ENCODE data around the gene ECE1. TPM values are rescaled to one million over a fixed set of nuclear protein-coding genes. Genes with fewer than 3 reads are reported as not detected.
"Not testable (repeated sequence)": the region's sequence is repeated elsewhere in the genome, so short reads cannot be mapped to it uniquely, and the experiment has no call there.

ECE1 gene
- total RNA-seq, 1 donor from 2014 or later, result 209 TPM

- H3K4me1 Mint-ChIP-seq, result peaks cover 4% of the 10 kb centered on the region
- no peaks in the 10 kb centered on the region for H3K27me3 Mint-ChIP-seq
- no peaks in the 10 kb centered on the region for H3K9me3 Mint-ChIP-seq
- intact Hi-C loops (cut with micrococcal nuclease), result loop anchor here (1.0 kb wide), 1 partner anchor 151 kb away; no protein-coding TSS in a partner anchor
- peak; percentile 15 for TF ChIP-seq CTCF (IDR thresholded peaks at IDR 0.05)
- ATAC-seq (ENCODE audit: low read depth) (peak; percentile 76), DNase-seq (peak; percentile 45)
- POLR2A ChIA-PET, result no interaction called here
- peak overlapping the region; percentile 53 for H3K27ac Mint-ChIP-seq
- peaks cover 58% of the 10 kb centered on the region for H3K36me3 Mint-ChIP-seq (ENCODE audit: low read depth)
- H3K4me3 Mint-ChIP-seq, result no peak overlapping the region
- CTCF ChIA-PET, result interaction anchor here (0.7 to 5.0 kb wide), 7 partner anchors 12 to 292 kb away, joined by 3 to 46 read pairs (median 4); partner anchors contain the start of gene ALPL
These were observed 73.1 kb downstream of the ECE1 start for GRCh38 chr1:21216835-21217811.

- intact Hi-C loops (cut with micrococcal nuclease), result no loop called here
- Mint-ChIP-seq H3K4me1 (peaks cover 4% of the 10 kb centered on the region), H3K36me3 (ENCODE audit: low read depth) (peaks cover 16% of the 10 kb centered on the region), H3K9me3 (no peaks in the 10 kb centered on the region), H3K27me3 (no peaks in the 10 kb centered on the region), H3K27ac (no peak overlapping the region), H3K4me3 (no peak overlapping the region)
- ATAC-seq (ENCODE audit: low read depth) (no peak), DNase-seq (no peak)
- no peak for TF ChIP-seq CTCF (IDR thresholded peaks at IDR 0.05)
- POLR2A ChIA-PET, result no interaction called here
- CTCF ChIA-PET, result no interaction called here
These were observed 78.1 kb downstream of the ECE1 start for GRCh38 chr1:21212126-21212525.

DNA sequence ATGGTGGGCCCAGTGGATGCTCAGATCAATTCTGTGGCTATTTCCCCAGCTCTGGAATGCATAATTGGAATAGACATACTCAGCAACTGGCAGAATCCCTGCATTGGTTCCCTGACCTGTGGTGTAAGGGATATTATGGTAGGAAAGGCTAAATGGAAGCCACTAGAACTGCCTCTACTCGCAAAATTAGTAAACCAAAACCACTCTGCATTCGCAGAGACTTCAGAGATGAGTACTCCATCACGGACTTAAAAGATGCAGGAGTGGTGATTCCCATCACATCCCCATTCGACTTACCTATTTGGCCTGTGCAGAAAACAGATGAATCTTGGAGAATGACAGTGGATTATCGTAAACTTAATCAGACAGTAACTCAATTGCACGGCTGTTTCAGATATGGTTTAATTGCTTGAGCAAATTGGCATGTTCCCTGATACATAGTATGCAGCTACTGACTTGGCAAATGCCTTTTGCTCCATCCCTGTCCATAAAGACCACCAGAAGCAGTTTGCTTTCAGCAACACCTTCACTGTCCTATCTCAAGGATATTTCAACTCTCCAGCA is 82.0 kb downstream of the ECE1 start:
- DNase-seq; H3K27me3 Mint-ChIP-seq; H3K27ac Mint-ChIP-seq; H3K4me1 Mint-ChIP-seq; intact Hi-C loops (cut with micrococcal nuclease); CTCF ChIA-PET; H3K4me3 Mint-ChIP-seq; H3K36me3 Mint-ChIP-seq (ENCODE audit: low read depth); H3K9me3 Mint-ChIP-seq; ATAC-seq (ENCODE audit: low read depth): not testable (repeated sequence)
- POLR2A ChIA-PET, result interaction anchor here (0.7 kb wide), 1 partner anchor 66 kb away, joined by 3 read pairs; no protein-coding TSS in a partner anchor

GRCh38 chr1:21206117-21206516 is 84.1 kb downstream of the ECE1 start:
- POLR2A ChIA-PET, result no interaction called here
- intact Hi-C loops (cut with micrococcal nuclease), result no loop called here
- no peak for TF ChIP-seq CTCF (IDR thresholded peaks at IDR 0.05)
- H3K4me3 Mint-ChIP-seq, result no peak overlapping the region
- DNase-seq (no peak), ATAC-seq (ENCODE audit: low read depth) (no peak)
- CTCF ChIA-PET, result no interaction called here
- no peaks in the 10 kb centered on the region for H3K27me3 Mint-ChIP-seq
- H3K36me3 Mint-ChIP-seq (ENCODE audit: low read depth), result no peaks in the 10 kb centered on the region
- H3K4me1 Mint-ChIP-seq, result no peaks in the 10 kb centered on the region
- H3K27ac Mint-ChIP-seq, result no peak overlapping the region
- no peaks in the 10 kb centered on the region for H3K9me3 Mint-ChIP-seq

DNA sequence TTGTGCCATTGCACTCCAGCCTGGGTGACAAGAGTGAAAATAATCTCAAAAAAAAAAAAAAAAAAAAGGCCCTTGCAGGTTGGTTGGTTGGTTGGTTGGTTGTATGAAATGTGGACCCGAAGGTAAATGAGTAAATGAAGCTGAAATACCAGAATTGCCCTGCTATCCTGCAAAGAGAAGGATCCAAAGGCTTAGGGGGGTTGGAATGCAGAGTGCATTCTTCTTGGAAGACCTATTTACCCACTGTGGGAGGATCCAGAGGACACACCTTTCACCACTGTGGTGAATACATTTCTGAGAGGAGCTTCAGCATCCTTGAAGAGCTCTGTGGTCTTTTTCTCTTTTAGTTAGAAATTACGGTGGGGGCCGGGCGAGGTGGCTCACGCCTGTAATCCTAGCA is 84.8 kb downstream of the ECE1 start:
- H3K27ac Mint-ChIP-seq, result no peak overlapping the region
- TF ChIP-seq CTCF (IDR thresholded peaks at IDR 0.05), result no peak
- ATAC-seq (ENCODE audit: low read depth), result no peak
- no peak for DNase-seq
- no peak overlapping the region for H3K4me3 Mint-ChIP-seq
- POLR2A ChIA-PET, result no interaction called here
- H3K27me3 Mint-ChIP-seq, result no peaks in the 10 kb centered on the region
- H3K9me3 Mint-ChIP-seq, result no peaks in the 10 kb centered on the region
- no peaks in the 10 kb centered on the region for H3K36me3 Mint-ChIP-seq (ENCODE audit: low read depth)
- CTCF ChIA-PET, result interaction anchor here (1.1 kb wide), 1 partner anchor 10 kb away, joined by 4 read pairs; no protein-coding TSS in a partner anchor
- intact Hi-C loops (cut with micrococcal nuclease), result no loop called here
- no peaks in the 10 kb centered on the region for H3K4me1 Mint-ChIP-seq
